Breast epithelium (tissue), 3 donors: ENCODE measurements around the gene KIF12.

Source experiments
- CTCF ChIP-seq, 3 donors: fragments of 450-650 bp; IDR thresholded peaks; one replicate each; pipeline ENCODE4 v1.5.1; 2016 to 2017; ENCODE audit warnings: antibody characterized with exemption in 3 of 3, mild to moderate bottlenecking in 3 of 3, moderate library complexity in 3 of 3
- POLR2A ChIP-seq: fragments of 450-650 bp; IDR thresholded peaks from one replicate; pipeline ENCODE4 v1.6.1; 2016; ENCODE audit warnings: antibody characterized with exemption, mild to moderate bottlenecking, moderate library complexity
- POLR2AphosphoS5 ChIP-seq, 3 donors: sonication (generic); formaldehyde crosslinking; IDR thresholded peaks; one replicate each; pipeline ENCODE4 v1.6.1; 2017; ENCODE audit warnings: antibody characterized with exemption in 3 of 3

- TF ChIP-seq CTCF (IDR thresholded peaks at IDR 0.05) (no peak), POLR2A (no peak), POLR2AphosphoS5 (IDR thresholded peaks at IDR 0.05) (no peak)
Observed at GRCh38 chr9:114072184-114073140, 26.6 kb downstream of the KIF12 start.
